Esophagus squamous epithelium (tissue), 5 donors: ENCODE measurements around the gene CD48. TPM values are rescaled to one million over a fixed set of nuclear protein-coding genes. Genes with fewer than 3 reads are reported as not detected.
"Not testable (repeated sequence)": the region's sequence is repeated elsewhere in the genome, so short reads cannot be mapped to it uniquely, and the experiment has no call there.

Source experiments
- DNase-seq: peaks from one replicate; lab custom pipeline; 2025; lab: John Stamatoyannopoulos, UW
- H3K27ac ChIP-seq, 4 donors: fragments of 200-600 bp; sonication (generic); one replicate each; pipeline ENCODE4 v1.5.1; 2016 to 2019; ENCODE audit warnings: mild to moderate bottlenecking in 1 of 4
- H3K27me3 ChIP-seq, 4 donors: fragments of 200-600 bp; sonication (generic); 1 replicate in 3 of 4; 2 replicates in 1 of 4; pipeline versions ENCODE4 v1.5.1 to v1.6.0; 2017 to 2021; ENCODE audit warnings: antibody characterized with exemption in 1 of 4
- H3K36me3 ChIP-seq, 3 donors: fragments of 200-600 bp; sonication (generic); one replicate each; pipeline ENCODE4 v1.5.1; 2016 to 2019
- H3K4me1 ChIP-seq, 3 donors: fragments of 200-600 bp; sonication (generic); one replicate each; pipeline ENCODE4 v1.5.1; 2017 to 2019
- H3K4me3 ChIP-seq, 4 donors: fragments of 200-600 bp; sonication (generic); 1 replicate in 3 of 4; 2 replicates in 1 of 4; pipeline ENCODE4 v1.5.1; 2016 to 2019; ENCODE audit warnings: mild to moderate bottlenecking in 2 of 4, moderate library complexity in 1 of 4
- H3K9me3 ChIP-seq, 3 donors: fragments of 200-600 bp; sonication (generic); one replicate each; pipeline ENCODE4 v1.5.1; 2016 to 2019
- POLR2A ChIP-seq, 4 donors: fragments of 450-650 bp; IDR thresholded peaks; one replicate each; pipeline ENCODE4 v1.6.1; 2017; ENCODE audit warnings: antibody characterized with exemption in 4 of 4, mild to moderate bottlenecking in 4 of 4, moderate library complexity in 3 of 4
- WGBS, 2 donors: methylation state at CpG; one replicate each; pipeline ENCODE4 v1.1.5; 2018; 5-methylcytosine and 5-hydroxymethylcytosine counted together
- intact Hi-C: fragments of 100-400 bp; cut with DNase I; formaldehyde crosslinking; loops from one replicate; pipeline ENCODE4 v1.15.0; 2022
- total RNA-seq, 4 donors: library from RNA; depleted of rRNA; stranded (reverse); fragments of >200 nt; gene quantifications; one replicate each; pipeline ENCODE4 v1.1.0, GENCODE V29; 2016
- TF ChIP-seq, protein P1 (sequence below), 6 experiments: fragments of 450-650 bp in 4 of 6; fragments of 200-600 bp in 2 of 6; sonication (generic) in 2 of 6; IDR thresholded peaks; one replicate each; pipeline ENCODE4 v1.5.1; 2016 to 2019; ENCODE audit warnings: antibody characterized with exemption in 6 of 6, mild to moderate bottlenecking in 4 of 6, moderate library complexity in 4 of 6
- donor health status: DM: yes; HTN: yes; CAD: no.

Gene CD48
- total RNA-seq, 4 donors from 2014 or later, result 1.1 to 13.7 (median 5.3) TPM

DNA sequence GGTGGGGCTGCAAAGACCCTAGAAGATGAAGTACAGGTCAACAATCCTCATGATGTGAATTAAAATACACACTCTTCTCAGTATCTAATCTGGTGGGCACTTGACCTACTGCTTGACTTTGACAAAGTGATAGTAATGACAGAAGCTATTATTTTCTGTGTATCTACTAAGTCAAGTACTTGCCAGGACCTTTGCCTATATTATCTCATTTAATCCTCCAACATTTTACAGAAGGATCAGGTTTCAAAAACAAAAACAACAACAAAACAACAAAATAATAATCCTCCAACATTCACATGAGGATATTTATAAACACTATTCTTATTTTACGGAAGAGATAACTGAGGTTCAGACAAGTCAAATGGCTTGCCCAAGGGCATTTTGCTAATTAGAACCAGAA is 4.4 kb upstream of the CD48 start:
- no peak for TF ChIP-seq POLR2A (IDR thresholded peaks at IDR 0.05)
- TF ChIP-seq, protein P1, sequence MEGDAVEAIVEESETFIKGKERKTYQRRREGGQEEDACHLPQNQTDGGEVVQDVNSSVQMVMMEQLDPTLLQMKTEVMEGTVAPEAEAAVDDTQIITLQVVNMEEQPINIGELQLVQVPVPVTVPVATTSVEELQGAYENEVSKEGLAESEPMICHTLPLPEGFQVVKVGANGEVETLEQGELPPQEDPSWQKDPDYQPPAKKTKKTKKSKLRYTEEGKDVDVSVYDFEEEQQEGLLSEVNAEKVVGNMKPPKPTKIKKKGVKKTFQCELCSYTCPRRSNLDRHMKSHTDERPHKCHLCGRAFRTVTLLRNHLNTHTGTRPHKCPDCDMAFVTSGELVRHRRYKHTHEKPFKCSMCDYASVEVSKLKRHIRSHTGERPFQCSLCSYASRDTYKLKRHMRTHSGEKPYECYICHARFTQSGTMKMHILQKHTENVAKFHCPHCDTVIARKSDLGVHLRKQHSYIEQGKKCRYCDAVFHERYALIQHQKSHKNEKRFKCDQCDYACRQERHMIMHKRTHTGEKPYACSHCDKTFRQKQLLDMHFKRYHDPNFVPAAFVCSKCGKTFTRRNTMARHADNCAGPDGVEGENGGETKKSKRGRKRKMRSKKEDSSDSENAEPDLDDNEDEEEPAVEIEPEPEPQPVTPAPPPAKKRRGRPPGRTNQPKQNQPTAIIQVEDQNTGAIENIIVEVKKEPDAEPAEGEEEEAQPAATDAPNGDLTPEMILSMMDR (IDR thresholded peaks at IDR 0.05), result no peak
- peaks cover 0 to 4% (median 0%) of the 10 kb centered on the region in 3 donors for H3K4me1 ChIP-seq
- no peaks in the 10 kb centered on the region for H3K36me3 ChIP-seq
- no peak overlapping the region for H3K4me3 ChIP-seq
- H3K27me3 ChIP-seq, result peaks cover 0 to 9% (median 0%) of the 10 kb centered on the region in 4 donors
- H3K9me3 ChIP-seq, result no peaks in the 10 kb centered on the region
- no peak for DNase-seq
- intact Hi-C loops, result no loop called here
- H3K27ac ChIP-seq, result no peak overlapping the region
- WGBS, 2 donors, result 88 to 94% methylated on average over 1 of the region's 1 CpG

DNA sequence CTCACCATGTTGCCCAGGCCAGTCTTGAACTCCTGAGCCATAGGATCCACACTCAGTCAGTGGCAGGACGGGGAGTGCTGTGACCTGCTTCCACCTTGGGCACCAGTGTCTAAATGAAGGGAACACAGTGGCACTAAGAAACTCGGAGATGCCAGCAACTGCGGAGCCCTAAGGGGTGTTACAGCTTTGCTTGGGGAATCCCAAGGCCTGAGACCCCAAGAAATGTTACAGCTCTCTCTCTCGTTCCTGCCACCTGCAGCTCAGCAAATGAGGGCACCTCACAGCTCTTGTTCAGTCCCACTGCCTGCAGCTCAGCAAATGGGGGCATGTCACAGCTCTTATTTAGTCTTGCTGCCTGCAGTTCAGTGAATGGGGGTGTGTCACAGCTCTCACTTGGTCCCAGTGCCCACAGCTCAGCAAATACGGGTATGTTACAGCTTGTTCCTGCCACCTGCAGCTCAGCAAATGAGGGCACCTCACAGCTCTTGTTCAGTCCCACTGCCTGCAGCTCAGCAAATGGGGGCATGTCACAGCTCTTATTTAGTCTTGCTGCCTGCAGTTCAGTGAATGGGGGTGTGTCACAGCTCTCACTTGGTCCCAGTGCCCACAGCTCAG is 2.5 kb upstream of the CD48 start:
- H3K9me3 ChIP-seq, H3K36me3 ChIP-seq, H3K27ac ChIP-seq, H3K4me1 ChIP-seq, H3K4me3 ChIP-seq, DNase-seq, intact Hi-C loops: not testable (repeated sequence)
- WGBS, 2 donors, result 43% methylated on average over 2 of the region's 5 CpGs; no CpG with 5 or more reads in 1 of the 2 donors
- H3K27me3 ChIP-seq, result peaks cover 0 to 12% (median 0%) of the 10 kb centered on the region in 4 donors

DNA sequence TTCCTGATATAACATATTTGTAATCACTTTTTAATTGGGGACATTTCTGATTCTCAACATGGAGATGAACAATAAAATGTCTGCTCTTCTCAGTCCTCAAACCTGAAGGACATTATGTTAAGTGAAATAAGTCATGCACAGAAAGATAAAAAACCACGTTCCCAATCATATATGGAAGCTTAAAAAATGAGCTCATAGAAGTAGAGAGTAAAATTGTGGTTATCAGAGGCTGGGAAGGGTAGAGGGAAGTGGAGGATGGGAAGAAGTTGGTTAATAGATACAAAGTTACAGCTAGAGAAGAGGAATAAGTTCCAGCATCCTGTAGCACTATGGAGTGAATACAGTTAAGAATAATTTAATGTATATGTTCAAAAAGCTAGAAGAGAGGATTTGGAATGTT is 1.5 kb upstream of the CD48 start:
- Histone ChIP-seq H3K27ac (peak overlapping the region in 1 of 4 donors; percentile 67), H3K4me3 (no peak overlapping the region), H3K9me3 (no peaks in the 10 kb centered on the region), H3K36me3 (no peaks in the 10 kb centered on the region), H3K27me3 (peaks cover 0 to 16% (median 0%) of the 10 kb centered on the region in 4 donors), H3K4me1 (peaks cover 0 to 4% (median 0%) of the 10 kb centered on the region in 3 donors)
- intact Hi-C loops, result no loop called here
- no peak for DNase-seq
- WGBS, 2 donors, result 38 to 50% methylated on average over 1 of the region's 1 CpG
- TF ChIP-seq, protein P1 (IDR thresholded peaks at IDR 0.05), result no peak
- TF ChIP-seq POLR2A (IDR thresholded peaks at IDR 0.05), result no peak

DNA sequence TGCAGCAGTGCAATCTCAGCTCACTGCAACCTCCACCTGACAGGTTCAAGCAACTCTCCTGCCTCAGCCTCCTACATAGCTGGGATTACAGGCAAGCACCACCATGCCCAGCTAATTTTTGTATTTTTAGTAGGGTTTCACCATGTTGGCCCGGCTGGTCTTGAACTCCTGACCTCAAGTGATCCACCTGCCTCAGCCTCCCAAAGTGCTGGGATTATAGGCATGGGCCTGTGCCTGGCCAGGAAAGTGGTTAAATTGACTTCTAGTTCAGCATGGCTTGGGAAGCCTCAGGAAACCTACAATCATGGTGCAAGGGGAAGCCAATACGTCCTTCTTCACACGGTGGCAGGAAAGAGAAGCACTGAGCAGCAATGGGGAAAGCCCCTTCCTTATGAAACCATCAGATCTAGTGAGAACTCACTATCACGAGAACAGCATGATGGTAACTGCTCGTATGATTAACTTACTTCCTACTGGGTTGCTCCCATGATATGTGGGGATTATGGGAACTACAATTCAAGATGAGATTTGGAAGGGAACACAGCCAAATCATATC is 981 bp upstream of the CD48 start:
- peak overlapping the region in 2 of 4 donors; percentile 7 to 67 for H3K27ac ChIP-seq
- H3K27me3 ChIP-seq, result peaks cover 0 to 21% (median 0%) of the 10 kb centered on the region in 4 donors
- WGBS, 2 donors, result 50 to 68% methylated on average over 5 of the region's 5 CpGs
- peak in 1 of 4 donors; percentile 23 for TF ChIP-seq POLR2A (IDR thresholded peaks at IDR 0.05)
- H3K9me3 ChIP-seq, H3K4me1 ChIP-seq, DNase-seq, H3K36me3 ChIP-seq, intact Hi-C loops, H3K4me3 ChIP-seq: not testable (repeated sequence)

DNA sequence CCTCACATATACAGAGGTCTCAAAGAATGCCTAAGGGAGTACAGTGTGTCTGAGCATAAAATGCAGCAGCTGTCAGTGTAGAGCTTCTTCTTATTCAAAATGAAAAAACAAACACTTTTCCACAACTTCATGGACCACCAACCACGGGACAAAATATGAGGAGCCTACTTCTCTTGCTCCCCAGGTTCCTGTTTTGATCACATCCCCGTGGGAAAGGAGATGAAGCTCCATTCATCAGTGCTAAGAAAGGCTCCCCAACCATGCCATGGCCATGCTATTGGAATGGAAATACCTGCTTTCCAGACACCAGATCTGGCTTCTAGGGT is 383 bp downstream of the CD48 start:
- peak overlapping the region in 3 of 4 donors; percentile 50 to 67 (median 61) for H3K27ac ChIP-seq
- WGBS, 2 donors, result 58 to 71% methylated on average over 2 of the region's 2 CpGs
- no peaks in the 10 kb centered on the region for H3K36me3 ChIP-seq
- intact Hi-C loops, result no loop called here
- H3K4me3 ChIP-seq, result peak overlapping the region in 3 of 4 donors; percentile 17 to 55 (median 36)
- H3K9me3 ChIP-seq, result no peaks in the 10 kb centered on the region
- peaks cover 0 to 10% (median 0%) of the 10 kb centered on the region in 3 donors for H3K4me1 ChIP-seq
- DNase-seq, result no peak
- H3K27me3 ChIP-seq, result peaks cover 0 to 22% (median 0%) of the 10 kb centered on the region in 4 donors
- TF ChIP-seq, protein P1 (IDR thresholded peaks at IDR 0.05), result no peak
- TF ChIP-seq POLR2A (IDR thresholded peaks at IDR 0.05), result no peak

DNA sequence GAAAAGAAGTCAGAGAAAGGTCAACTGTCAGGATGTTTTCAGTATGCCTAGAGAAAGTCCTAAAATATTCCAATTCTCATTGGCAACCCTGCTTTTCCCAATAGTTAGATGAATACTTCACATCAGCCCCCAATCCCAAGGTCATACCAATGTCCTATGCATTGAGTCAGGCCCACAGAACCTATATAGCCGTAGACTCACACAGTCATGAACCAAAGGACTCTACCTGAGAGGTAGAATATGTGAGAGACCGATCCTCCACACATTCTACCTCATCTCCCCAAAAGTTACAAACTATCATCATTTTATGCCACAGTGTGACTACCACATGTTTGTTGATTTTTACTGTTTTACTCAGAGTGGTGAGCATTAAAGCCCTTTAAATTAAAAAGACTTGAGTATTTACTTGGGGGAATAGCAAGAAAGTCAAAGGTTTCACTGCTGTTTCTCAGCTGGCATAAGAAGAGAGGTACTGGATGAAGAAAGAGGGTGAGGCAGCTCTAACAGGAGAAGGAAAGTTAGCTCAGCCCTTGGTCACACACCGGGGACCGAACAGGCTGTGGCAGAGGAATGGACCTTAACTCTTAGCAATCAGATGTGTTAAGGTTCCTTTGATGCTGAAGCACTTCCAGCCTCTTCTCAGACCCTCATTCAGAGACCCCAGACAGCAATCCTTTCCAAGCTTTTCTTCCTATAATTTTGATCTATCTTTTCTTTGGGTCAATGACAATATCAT is 937 bp downstream of the CD48 start:
- H3K9me3 ChIP-seq, result no peaks in the 10 kb centered on the region
- TF ChIP-seq, protein P1 (IDR thresholded peaks at IDR 0.05), result no peak
- TF ChIP-seq POLR2A (IDR thresholded peaks at IDR 0.05), result no peak
- no peak for DNase-seq
- 66 to 78% methylated on average over 4 of the region's 4 CpGs for WGBS, 2 donors
- H3K4me3 ChIP-seq, result peak overlapping the region in 3 of 4 donors; percentile 17 to 55 (median 36)
- intact Hi-C loops, result no loop called here
- H3K27ac ChIP-seq, result peak overlapping the region in 3 of 4 donors; percentile 28 to 67 (median 50)
- H3K36me3 ChIP-seq, result no peaks in the 10 kb centered on the region
- peaks cover 0 to 15% (median 0%) of the 10 kb centered on the region in 3 donors for H3K4me1 ChIP-seq
- H3K27me3 ChIP-seq, result peaks cover 0 to 22% (median 0%) of the 10 kb centered on the region in 4 donors
